ENCODE data around the gene ABCA1.

The ABCA1 gene

DNA sequence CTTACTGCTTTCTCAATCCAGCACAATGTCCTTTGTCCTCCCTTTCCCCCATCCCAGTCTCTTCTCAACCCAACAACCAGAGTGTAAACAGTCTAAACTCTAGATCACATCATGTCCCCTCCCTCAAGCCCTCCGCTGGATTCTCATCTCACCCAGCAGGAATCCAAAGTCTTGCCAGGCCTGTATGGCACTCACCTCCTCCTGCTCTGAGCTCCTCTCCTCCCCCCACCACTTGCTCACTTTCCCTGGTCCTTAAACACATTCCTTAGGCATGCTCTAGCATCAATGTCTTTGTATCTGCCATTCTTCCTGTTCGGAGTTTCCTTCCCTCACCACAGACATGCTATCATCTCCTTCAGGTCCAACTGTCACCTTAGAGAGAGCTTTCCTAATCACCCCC lies 85.3 kb downstream of the ABCA1 start:
- H3K36me3 ChIP-seq (ENCODE audit: insufficient read depth, low read length), result no peaks in the 10 kb centered on the region

DNA sequence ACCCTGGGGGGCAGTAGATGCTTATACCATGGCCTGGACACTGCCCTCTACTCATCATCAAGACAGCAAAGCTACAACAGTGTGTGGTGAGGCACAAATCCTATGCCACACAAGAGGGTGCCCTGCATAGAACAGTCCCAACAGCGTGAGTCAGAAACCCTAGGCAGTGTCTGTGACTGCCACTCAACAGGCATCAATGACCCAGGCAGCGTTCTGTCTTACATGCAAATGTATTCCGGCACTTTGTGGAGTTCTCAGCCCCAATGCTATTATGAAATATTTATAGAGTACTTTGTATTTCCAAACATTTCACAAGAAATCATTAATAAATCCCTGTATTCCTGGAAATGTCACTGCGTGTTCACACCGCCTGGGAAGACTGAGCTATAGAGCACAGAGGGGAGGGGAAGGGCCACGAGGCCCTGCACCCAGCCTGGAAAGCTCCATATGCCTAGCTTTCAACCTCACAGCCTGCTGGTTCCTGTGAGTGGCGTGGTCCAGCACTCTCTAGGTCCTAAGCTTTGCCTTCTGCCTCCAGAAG lies 86.3 kb downstream of the ABCA1 start:
- no peaks in the 10 kb centered on the region for H3K79me2 ChIP-seq (ENCODE audit: insufficient read depth, low read length)
- H3K27me3 ChIP-seq (ENCODE audit: insufficient read depth, low read length, poor library complexity), result no peaks in the 10 kb centered on the region
- no peaks in the 10 kb centered on the region for H3K36me3 ChIP-seq (ENCODE audit: insufficient read depth, low read length)
- no peak overlapping the region for H3K27ac ChIP-seq (ENCODE audit: low read length)
- no peak overlapping the region for H3K9ac ChIP-seq (ENCODE audit: low read depth, low read length)
- H3K4me2 ChIP-seq (ENCODE audit: insufficient read depth, low read length), result no peak overlapping the region
- no peak for TF ChIP-seq EZH2 (IDR thresholded peaks at IDR 0.05; ENCODE audit: borderline replicate concordance, low read depth, low read length, severe bottlenecking)
- TF ChIP-seq, protein P1, sequence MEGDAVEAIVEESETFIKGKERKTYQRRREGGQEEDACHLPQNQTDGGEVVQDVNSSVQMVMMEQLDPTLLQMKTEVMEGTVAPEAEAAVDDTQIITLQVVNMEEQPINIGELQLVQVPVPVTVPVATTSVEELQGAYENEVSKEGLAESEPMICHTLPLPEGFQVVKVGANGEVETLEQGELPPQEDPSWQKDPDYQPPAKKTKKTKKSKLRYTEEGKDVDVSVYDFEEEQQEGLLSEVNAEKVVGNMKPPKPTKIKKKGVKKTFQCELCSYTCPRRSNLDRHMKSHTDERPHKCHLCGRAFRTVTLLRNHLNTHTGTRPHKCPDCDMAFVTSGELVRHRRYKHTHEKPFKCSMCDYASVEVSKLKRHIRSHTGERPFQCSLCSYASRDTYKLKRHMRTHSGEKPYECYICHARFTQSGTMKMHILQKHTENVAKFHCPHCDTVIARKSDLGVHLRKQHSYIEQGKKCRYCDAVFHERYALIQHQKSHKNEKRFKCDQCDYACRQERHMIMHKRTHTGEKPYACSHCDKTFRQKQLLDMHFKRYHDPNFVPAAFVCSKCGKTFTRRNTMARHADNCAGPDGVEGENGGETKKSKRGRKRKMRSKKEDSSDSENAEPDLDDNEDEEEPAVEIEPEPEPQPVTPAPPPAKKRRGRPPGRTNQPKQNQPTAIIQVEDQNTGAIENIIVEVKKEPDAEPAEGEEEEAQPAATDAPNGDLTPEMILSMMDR (IDR thresholded peaks at IDR 0.05; ENCODE audit: borderline replicate concordance, extremely low read depth, low read length, poor library complexity, severe bottlenecking), result no peak
- H2AFZ ChIP-seq (ENCODE audit: low read depth, low read length), result no peak overlapping the region
- no peaks in the 10 kb centered on the region for H4K20me1 ChIP-seq (ENCODE audit: insufficient read depth, low read length)
- no peaks in the 10 kb centered on the region for H3K9me3 ChIP-seq (ENCODE audit: insufficient read depth, low read length, severe bottlenecking)
- peaks cover 4% of the 10 kb centered on the region for H3K4me1 ChIP-seq (ENCODE audit: insufficient read depth, low read length)
- H3K4me3 ChIP-seq (ENCODE audit: low read depth in 1 of 2, low read length in 2 of 2), result no peak overlapping the region
- DNase-seq, result no peak
- no peak for ATAC-seq (ENCODE audit: insufficient read depth, low read depth)

More for the DNA sequence above, 85.3 kb downstream of the ABCA1 start:
- Histone ChIP-seq H3K9me3 (ENCODE audit: insufficient read depth, low read length, severe bottlenecking) (no peaks in the 10 kb centered on the region), H3K27ac (ENCODE audit: low read length) (no peak overlapping the region), H3K27me3 (ENCODE audit: insufficient read depth, low read length, poor library complexity) (no peaks in the 10 kb centered on the region), H3K79me2 (ENCODE audit: insufficient read depth, low read length) (no peaks in the 10 kb centered on the region), H3K4me1 (ENCODE audit: insufficient read depth, low read length) (no peaks in the 10 kb centered on the region), H3K9ac (ENCODE audit: low read depth, low read length) (no peak overlapping the region), H4K20me1 (ENCODE audit: insufficient read depth, low read length) (no peaks in the 10 kb centered on the region), H3K4me3 (ENCODE audit: low read depth in 1 of 2, low read length in 2 of 2) (no peak overlapping the region), H2AFZ (ENCODE audit: low read depth, low read length) (no peak overlapping the region), H3K4me2 (ENCODE audit: insufficient read depth, low read length) (no peak overlapping the region)
- TF ChIP-seq, protein P1 (IDR thresholded peaks at IDR 0.05; ENCODE audit: borderline replicate concordance, extremely low read depth, low read length, poor library complexity, severe bottlenecking), result no peak
- ATAC-seq (ENCODE audit: insufficient read depth, low read depth) (no peak), DNase-seq (no peak)

DNA sequence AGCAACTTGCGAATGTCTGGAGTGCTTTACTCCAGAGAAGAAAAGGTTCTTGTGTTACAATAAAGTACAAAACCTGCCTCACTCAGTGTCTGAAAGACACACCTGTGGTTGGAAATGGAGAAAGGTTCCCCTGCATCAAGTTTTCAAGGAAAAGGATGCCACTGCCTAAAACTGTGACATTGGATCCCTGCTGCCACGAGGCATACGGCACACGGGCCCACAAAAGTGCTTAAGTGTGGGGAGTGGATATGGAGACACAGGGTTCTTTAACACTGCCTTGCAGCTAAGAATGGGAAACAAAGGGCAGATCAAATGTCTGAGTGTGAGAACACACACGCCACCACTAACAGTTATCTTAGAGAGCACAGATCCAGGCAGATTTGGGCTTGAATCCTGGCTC lies 89.0 kb downstream of the ABCA1 start:
- Histone ChIP-seq H3K36me3 (ENCODE audit: insufficient read depth, low read length) (no peaks in the 10 kb centered on the region), H3K27ac (ENCODE audit: low read length) (no peak overlapping the region), H4K20me1 (ENCODE audit: insufficient read depth, low read length) (no peaks in the 10 kb centered on the region), H3K27me3 (ENCODE audit: insufficient read depth, low read length, poor library complexity) (no peaks in the 10 kb centered on the region), H3K9me3 (ENCODE audit: insufficient read depth, low read length, severe bottlenecking) (no peaks in the 10 kb centered on the region), H3K79me2 (ENCODE audit: insufficient read depth, low read length) (no peaks in the 10 kb centered on the region), H3K4me1 (ENCODE audit: insufficient read depth, low read length) (peaks cover 13% of the 10 kb centered on the region), H2AFZ (ENCODE audit: low read depth, low read length) (no peak overlapping the region), H3K9ac (ENCODE audit: low read depth, low read length) (no peak overlapping the region), H3K4me3 (ENCODE audit: low read depth in 1 of 2, low read length in 2 of 2) (no peak overlapping the region), H3K4me2 (ENCODE audit: insufficient read depth, low read length) (no peak overlapping the region)
- ATAC-seq (ENCODE audit: insufficient read depth, low read depth), result no peak
- no peak for TF ChIP-seq EZH2 (IDR thresholded peaks at IDR 0.05; ENCODE audit: borderline replicate concordance, low read depth, low read length, severe bottlenecking)
- TF ChIP-seq, protein P1 (IDR thresholded peaks at IDR 0.05; ENCODE audit: borderline replicate concordance, extremely low read depth, low read length, poor library complexity, severe bottlenecking), result no peak
- no peak for DNase-seq

DNA sequence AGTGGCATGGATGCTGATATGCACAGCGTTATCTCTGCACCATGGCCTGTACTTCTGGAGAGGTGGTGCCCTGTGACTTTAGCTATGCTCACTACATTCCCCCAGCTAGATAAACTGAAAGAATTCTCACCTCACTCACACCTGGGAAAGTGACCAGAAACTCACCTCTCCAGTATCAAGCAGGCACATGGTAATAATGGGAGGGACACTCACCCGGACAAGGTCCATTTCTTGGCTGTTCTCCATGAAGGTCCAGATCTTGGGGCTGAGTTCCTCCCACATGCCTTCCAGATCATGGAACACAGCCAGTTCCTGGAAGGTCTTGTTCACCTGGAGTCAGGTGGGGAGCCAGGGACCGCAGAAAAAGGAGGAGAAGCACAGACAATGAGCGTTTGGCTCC lies 91.2 kb downstream of the ABCA1 start:
- Histone ChIP-seq H3K4me3 (ENCODE audit: low read depth in 1 of 2, low read length in 2 of 2) (no peak overlapping the region), H3K9me3 (ENCODE audit: insufficient read depth, low read length, severe bottlenecking) (no peaks in the 10 kb centered on the region), H2AFZ (ENCODE audit: low read depth, low read length) (no peak overlapping the region), H3K4me2 (ENCODE audit: insufficient read depth, low read length) (no peak overlapping the region), H3K27me3 (ENCODE audit: insufficient read depth, low read length, poor library complexity) (no peaks in the 10 kb centered on the region), H4K20me1 (ENCODE audit: insufficient read depth, low read length) (no peaks in the 10 kb centered on the region), H3K36me3 (ENCODE audit: insufficient read depth, low read length) (no peaks in the 10 kb centered on the region), H3K79me2 (ENCODE audit: insufficient read depth, low read length) (no peaks in the 10 kb centered on the region), H3K9ac (ENCODE audit: low read depth, low read length) (no peak overlapping the region), H3K27ac (ENCODE audit: low read length) (no peak overlapping the region), H3K4me1 (ENCODE audit: insufficient read depth, low read length) (peaks cover 13% of the 10 kb centered on the region)
- ATAC-seq (ENCODE audit: insufficient read depth, low read depth) (no peak), DNase-seq (no peak)
- TF ChIP-seq EZH2 (IDR thresholded peaks at IDR 0.05; ENCODE audit: borderline replicate concordance, low read depth, low read length, severe bottlenecking), result no peak

All from DND-41 (cell line).